ENCODE measurements around the gene BAIAP2L2.
"Not testable (repeated sequence)": the region's sequence is repeated elsewhere in the genome, so short reads cannot be mapped to it uniquely, and the experiment has no call there.

The BAIAP2L2 gene, protein sequence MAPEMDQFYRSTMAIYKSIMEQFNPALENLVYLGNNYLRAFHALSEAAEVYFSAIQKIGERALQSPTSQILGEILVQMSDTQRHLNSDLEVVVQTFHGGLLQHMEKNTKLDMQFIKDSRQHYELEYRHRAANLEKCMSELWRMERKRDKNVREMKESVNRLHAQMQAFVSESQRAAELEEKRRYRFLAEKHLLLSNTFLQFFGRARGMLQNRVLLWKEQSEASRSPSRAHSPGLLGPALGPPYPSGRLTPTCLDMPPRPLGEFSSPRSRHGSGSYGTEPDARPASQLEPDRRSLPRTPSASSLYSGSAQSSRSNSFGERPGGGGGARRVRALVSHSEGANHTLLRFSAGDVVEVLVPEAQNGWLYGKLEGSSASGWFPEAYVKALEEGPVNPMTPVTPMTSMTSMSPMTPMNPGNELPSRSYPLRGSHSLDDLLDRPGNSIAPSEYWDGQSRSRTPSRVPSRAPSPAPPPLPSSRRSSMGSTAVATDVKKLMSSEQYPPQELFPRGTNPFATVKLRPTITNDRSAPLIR

DNA sequence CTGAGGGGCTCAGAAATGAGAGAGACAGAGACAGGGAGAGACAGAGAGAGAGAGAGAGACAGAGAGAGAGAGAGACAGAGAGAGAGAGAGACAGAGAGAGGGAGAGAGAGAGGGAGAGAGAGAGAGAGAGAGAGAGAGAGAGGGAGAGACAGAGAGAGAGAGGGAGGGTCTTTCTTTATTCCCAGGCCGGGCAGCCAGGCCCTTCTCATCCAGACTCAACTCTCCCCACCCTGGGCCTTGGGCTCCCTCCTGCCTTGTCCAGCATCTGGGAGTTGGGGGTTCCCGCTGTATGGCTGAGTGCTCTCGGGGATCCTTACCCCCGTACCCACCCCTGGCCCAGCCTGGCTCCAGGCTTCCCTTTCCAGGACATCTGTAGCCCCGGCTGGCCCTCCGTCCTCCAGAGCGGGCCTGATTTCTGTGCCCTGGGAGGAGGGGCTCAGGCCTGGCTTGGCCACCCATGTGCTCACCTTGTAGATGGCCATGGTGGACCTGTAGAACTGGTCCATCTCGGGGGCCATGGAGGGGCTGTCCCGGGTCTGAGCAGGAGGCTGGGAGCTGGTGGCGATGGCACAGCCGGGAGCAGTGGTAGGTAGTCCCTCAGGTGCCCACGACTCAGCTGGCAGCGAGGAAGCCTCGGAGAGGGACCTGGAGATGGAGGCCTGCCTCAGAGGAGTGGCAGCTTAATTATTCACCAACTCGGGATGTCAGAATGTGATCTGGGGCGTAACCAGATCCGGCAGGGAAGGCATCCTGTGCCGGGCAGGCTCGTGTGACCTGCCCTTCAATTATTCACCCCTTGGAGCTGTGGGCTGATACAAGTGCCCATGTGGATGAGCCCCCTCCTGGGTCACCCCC lies at the start of gene BAIAP2L2:
BAIAP2L2 (minus strand) TSS at position 677 of the 855 bp plus-strand sequence; CDS start at position 518, 159 bp downstream.
- TF ChIP-seq, protein P1, sequence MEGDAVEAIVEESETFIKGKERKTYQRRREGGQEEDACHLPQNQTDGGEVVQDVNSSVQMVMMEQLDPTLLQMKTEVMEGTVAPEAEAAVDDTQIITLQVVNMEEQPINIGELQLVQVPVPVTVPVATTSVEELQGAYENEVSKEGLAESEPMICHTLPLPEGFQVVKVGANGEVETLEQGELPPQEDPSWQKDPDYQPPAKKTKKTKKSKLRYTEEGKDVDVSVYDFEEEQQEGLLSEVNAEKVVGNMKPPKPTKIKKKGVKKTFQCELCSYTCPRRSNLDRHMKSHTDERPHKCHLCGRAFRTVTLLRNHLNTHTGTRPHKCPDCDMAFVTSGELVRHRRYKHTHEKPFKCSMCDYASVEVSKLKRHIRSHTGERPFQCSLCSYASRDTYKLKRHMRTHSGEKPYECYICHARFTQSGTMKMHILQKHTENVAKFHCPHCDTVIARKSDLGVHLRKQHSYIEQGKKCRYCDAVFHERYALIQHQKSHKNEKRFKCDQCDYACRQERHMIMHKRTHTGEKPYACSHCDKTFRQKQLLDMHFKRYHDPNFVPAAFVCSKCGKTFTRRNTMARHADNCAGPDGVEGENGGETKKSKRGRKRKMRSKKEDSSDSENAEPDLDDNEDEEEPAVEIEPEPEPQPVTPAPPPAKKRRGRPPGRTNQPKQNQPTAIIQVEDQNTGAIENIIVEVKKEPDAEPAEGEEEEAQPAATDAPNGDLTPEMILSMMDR (IDR thresholded peaks at IDR 0.05; ENCODE audit: insufficient read depth, low read depth, low read length, missing control alignments): no peak
- no peak within 1 kb of the TSS for H3K4me3 ChIP-seq (ENCODE audit: low read depth, low read length)
- DNase-seq (ENCODE audit: low read depth): no peak

DNA sequence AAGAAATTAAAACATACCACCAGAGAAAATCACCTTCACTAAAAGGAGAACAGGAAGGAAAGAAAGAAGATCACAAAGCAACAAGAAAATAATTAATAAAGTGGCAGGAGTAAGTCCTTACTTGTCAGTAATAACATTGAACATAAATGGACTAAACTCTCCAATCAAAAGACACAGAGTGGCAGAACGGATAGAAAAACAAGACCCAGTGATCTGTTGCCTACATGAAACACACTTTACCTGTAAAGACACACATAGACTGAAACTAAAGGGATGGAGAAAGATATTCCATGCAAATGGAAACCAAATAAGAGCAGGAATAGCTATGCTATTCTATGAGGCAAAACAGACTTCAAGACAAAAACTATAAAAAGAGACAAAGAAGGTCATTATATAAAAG lies 45.2 kb upstream of the BAIAP2L2 start:
- DNase-seq (ENCODE audit: low read depth): no peak
- TF ChIP-seq, protein P1 (IDR thresholded peaks at IDR 0.05; ENCODE audit: insufficient read depth, low read depth, low read length, missing control alignments): no peak
- no peak overlapping the region for H3K4me3 ChIP-seq (ENCODE audit: low read depth, low read length)

DNA sequence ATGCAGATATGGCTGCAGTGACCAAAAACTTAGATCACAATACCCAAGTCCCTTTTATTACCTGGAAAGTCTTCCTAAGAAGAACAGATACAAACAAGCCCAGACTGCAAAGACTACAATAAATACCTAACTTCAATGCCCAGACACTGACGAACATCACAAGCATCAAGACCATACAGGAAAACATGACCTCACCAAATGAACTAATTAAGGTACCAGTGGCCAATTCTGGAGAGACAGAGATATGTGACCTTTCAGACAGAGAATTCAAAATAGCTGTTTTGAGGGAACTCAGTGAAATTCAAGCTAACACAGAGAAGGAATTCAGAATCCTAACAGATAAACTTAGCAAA lies 44.1 kb upstream of the BAIAP2L2 start:
- not testable (repeated sequence) for DNase-seq (ENCODE audit: low read depth); H3K4me3 ChIP-seq (ENCODE audit: low read depth, low read length)

DNA sequence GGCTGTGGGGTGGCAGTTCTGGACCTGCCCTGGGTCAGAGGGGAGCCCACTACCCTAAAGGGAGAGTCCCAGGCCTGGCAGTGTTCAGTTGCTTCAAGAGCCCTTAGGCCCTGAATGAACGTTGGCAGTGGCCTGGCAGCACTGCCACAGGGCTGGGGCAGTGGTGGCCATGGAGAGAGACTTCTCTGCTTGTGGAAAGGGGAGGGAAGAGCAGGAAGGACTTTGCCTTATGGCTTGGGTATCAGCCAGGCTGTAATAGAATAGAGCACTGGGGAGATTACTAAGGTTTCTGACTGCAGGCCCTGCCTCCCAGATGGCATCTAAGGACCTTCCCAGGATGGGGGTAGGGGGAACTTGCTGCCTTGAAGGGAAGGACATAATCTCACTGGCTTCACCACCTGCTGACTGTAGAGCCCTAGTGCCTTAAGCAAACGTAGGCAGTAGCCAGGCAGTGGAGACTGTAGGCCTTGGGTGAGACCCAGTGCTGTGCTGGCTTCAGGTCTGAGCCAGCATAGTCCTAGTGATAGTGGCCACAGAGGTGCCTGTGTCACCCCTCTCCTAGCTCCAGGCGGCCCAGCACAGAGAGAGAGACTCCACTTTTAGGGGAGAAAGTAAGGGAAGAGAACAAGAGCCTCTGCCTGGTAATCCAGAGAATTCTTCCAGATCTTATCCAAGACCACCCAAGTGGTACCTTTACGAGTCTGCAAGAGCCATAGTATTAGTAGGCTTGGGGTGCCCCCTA lies 43.5 kb upstream of the BAIAP2L2 start:
- no peak overlapping the region for H3K4me3 ChIP-seq (ENCODE audit: low read depth, low read length)
- DNase-seq (ENCODE audit: low read depth): no peak
- TF ChIP-seq, protein P1 (IDR thresholded peaks at IDR 0.05; ENCODE audit: insufficient read depth, low read depth, low read length, missing control alignments): no peak

DNA sequence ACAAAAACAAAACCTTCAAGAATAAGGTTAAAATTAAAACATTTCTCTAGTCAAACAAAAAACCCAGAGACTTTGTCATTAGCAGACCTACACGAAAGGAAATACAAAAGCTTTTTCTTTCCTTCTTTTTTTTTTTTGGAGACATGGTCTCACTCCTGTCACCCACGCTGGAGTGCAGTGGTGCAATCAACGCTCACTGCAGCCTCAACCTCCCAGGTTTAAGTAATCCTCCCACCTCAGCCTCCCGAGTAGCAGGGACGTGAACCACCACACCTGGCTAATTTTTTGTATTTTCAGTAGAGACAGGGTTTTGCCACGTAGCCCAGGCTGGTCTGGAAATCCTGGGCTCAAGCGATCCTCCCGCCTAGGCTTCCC lies 40.6 kb upstream of the BAIAP2L2 start:
- no peak for DNase-seq (ENCODE audit: low read depth)
- TF ChIP-seq, protein P1 (IDR thresholded peaks at IDR 0.05; ENCODE audit: insufficient read depth, low read depth, low read length, missing control alignments): no peak
- no peak overlapping the region for H3K4me3 ChIP-seq (ENCODE audit: low read depth, low read length)

DNA sequence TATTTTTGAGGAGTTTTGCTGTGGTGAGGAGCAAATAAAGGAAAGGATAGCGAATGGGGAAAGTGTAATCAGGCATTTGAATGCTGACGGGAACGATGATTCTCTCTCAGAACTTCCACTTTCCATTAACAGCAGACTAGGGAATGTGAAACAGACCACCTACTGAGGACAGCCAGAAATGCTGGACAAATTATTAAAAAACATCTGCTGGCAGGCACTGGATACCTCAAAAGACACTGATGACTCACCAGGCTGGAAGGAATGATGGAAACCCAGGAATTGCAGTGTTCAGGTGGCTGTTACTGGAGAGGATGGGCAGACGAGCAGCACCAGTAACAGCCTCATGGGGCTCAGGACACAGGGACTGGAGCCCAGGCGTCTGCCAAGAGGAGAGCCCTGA lies 37.8 kb upstream of the BAIAP2L2 start:
- DNase-seq (ENCODE audit: low read depth): no peak
- no peak overlapping the region for H3K4me3 ChIP-seq (ENCODE audit: low read depth, low read length)

DNA sequence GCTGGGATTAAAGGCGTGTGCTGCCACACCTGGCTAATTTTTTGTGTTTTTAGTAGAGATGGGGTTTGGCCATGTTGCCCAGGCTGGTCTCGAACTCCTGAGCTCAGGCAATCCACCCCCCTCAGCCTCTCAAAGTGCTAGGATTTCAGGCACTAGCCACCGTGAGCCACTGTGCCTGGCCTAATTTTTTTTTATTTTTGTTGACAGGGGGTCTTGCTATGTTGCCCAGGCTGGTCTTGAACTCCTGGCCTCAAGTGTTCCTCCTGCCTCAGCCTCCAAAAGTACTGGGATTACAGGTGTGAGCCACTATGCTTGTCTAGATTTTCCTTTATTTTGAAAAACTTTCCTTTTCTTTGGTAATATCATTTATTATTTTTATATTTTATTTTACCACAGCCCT lies 35.7 kb upstream of the BAIAP2L2 start:
- not testable (repeated sequence) for DNase-seq (ENCODE audit: low read depth); H3K4me3 ChIP-seq (ENCODE audit: low read depth, low read length)

More for the DNA sequence above, 37.8 kb upstream of the BAIAP2L2 start:
- TF ChIP-seq, protein P1 (IDR thresholded peaks at IDR 0.05; ENCODE audit: insufficient read depth, low read depth, low read length, missing control alignments): no peak
